Epithelial cell of proximal tubule (primary cell): ENCODE data around the gene NFE2L3. TPM values are rescaled to one million over a fixed set of nuclear protein-coding genes. Genes with fewer than 3 reads are reported as not detected.
"Not testable (repeated sequence)": the region's sequence is repeated elsewhere in the genome, so short reads cannot be mapped to it uniquely, and the experiment has no call there.

Experiments
- DNase-seq: peaks from one replicate; pipeline ENCODE4 v3.0.0-alpha.2; 2011; ENCODE audit warnings: low read depth
- H3K4me3 ChIP-seq: 2 replicates; pipeline ENCODE4 v1.5.1; 2011; ENCODE audit warnings: low read depth, mild to moderate bottlenecking, low read length
- CTCF ChIP-seq: conservative IDR thresholded peaks from 2 replicates; pipeline ENCODE4 v1.5.1; 2012; ENCODE audit warnings: low read depth, mild to moderate bottlenecking, low read length
- total RNA-seq: library from RNA; depleted of rRNA; stranded (reverse); fragments of >200 nt; gene quantifications from 2 replicates; pipeline ENCODE4 v1.2.3, GENCODE V29; 2015

Gene NFE2L3
- total RNA-seq, 1 donor from 2014 or later = 75.6 TPM

- peak; percentile 57 for DNase-seq
- TF ChIP-seq CTCF = no peak
- H3K4me3 ChIP-seq = no peak overlapping the region
Observed at GRCh38 chr7:26159243-26159642, 7.2 kb downstream of the NFE2L3 start.

- no peak for TF ChIP-seq CTCF
- no peak for DNase-seq
- no peak overlapping the region for H3K4me3 ChIP-seq
Observed at GRCh38 chr7:26160896-26161295, 8.9 kb downstream of the NFE2L3 start.

GRCh38 chr7:26162431-26162830 is 10.4 kb downstream of the NFE2L3 start:
- H3K4me3 ChIP-seq = no peak overlapping the region
- no peak for DNase-seq
- TF ChIP-seq CTCF = no peak

- not testable (repeated sequence) for DNase-seq, H3K4me3 ChIP-seq
Observed at GRCh38 chr7:26163804-26164203, 11.8 kb downstream of the NFE2L3 start.

GRCh38 chr7:26165950-26166683 is 14.1 kb downstream of the NFE2L3 start:
- no peak for DNase-seq
- TF ChIP-seq CTCF = no peak
- no peak overlapping the region for H3K4me3 ChIP-seq

GRCh38 chr7:26166684-26167266 is 14.8 kb downstream of the NFE2L3 start:
- no peak for DNase-seq
- TF ChIP-seq CTCF = no peak
- H3K4me3 ChIP-seq = no peak overlapping the region

- H3K4me3 ChIP-seq = no peak overlapping the region
- no peak for TF ChIP-seq CTCF
- DNase-seq = no peak
Observed at GRCh38 chr7:26167303-26167934, 15.4 kb downstream of the NFE2L3 start.
